Trophoblast cell (in vitro differentiated cells and primary cell): Measurements from ENCODE around the gene SUN1.

Source experiments
- DNase-seq, 2 donors: peaks; one replicate each; pipeline ENCODE4 v3.0.0-alpha.2; 2016
- H2AFZ ChIP-seq: 2 replicates; pipeline ENCODE4 v1.6.1; 2013; ENCODE audit warnings: low read length, moderate library complexity, mild to moderate bottlenecking; ENCODE audit not compliant: insufficient read depth, poor library complexity
- H2AK5ac ChIP-seq: 2 replicates; pipeline ENCODE4 v1.6.1; 2013; ENCODE audit warnings: mild to moderate bottlenecking, low read length
- H2BK120ac ChIP-seq: 2 replicates; pipeline ENCODE4 v1.6.1; 2013; ENCODE audit warnings: low read length, mild to moderate bottlenecking, moderate library complexity; ENCODE audit not compliant: insufficient read depth, poor library complexity
- H2BK12ac ChIP-seq: 2 replicates; pipeline ENCODE4 v1.6.1; 2013; ENCODE audit warnings: mild to moderate bottlenecking, low read length, moderate library complexity
- H2BK5ac ChIP-seq: 2 replicates; pipeline ENCODE4 v1.6.1; 2013; ENCODE audit warnings: low read length, low read depth, moderate library complexity, mild to moderate bottlenecking; ENCODE audit not compliant: poor library complexity
- H3K14ac ChIP-seq: 2 replicates; pipeline ENCODE4 v1.6.1; 2013; ENCODE audit warnings: mild to moderate bottlenecking, low read length
- H3K18ac ChIP-seq: 2 replicates; pipeline ENCODE4 v1.6.1; 2013; ENCODE audit warnings: mild to moderate bottlenecking, low read length
- H3K23ac ChIP-seq: 2 replicates; pipeline ENCODE4 v1.6.1; 2013; ENCODE audit warnings: low read length
- H3K27ac ChIP-seq: 2 replicates; pipeline ENCODE4 v1.5.1; 2013; ENCODE audit warnings: low read depth, mild to moderate bottlenecking, inconsistent platforms, low read length, moderate library complexity
- H3K27me3 ChIP-seq: 2 replicates; pipeline ENCODE4 v1.6.1; 2013; ENCODE audit warnings: inconsistent platforms, mild to moderate bottlenecking, low read length, moderate library complexity; ENCODE audit not compliant: insufficient read depth
- H3K36me3 ChIP-seq, 2 experiments: 1 replicate in 1 of 2; 2 replicates in 1 of 2; pipeline ENCODE4 v1.6.1; 2013; ENCODE audit warnings: low read length in 2 of 2, mild to moderate bottlenecking in 2 of 2, moderate library complexity in 1 of 2; ENCODE audit not compliant: insufficient read depth in 2 of 2, control insufficient read depth in 1 of 2
- H3K4ac ChIP-seq: 2 replicates; pipeline ENCODE4 v1.6.1; 2013; ENCODE audit warnings: low read depth, mild to moderate bottlenecking, low read length, moderate library complexity
- H3K4me1 ChIP-seq, 2 experiments: 1 replicate in 1 of 2; 2 replicates in 1 of 2; pipeline ENCODE4 v1.6.1; 2013; ENCODE audit warnings: low read length in 2 of 2, mild to moderate bottlenecking in 2 of 2, moderate library complexity in 1 of 2; ENCODE audit not compliant: insufficient read depth in 2 of 2, control insufficient read depth in 1 of 2
- H3K4me2 ChIP-seq: 2 replicates; pipeline ENCODE4 v1.6.1; 2013; ENCODE audit warnings: inconsistent platforms, mild to moderate bottlenecking, low read length, moderate library complexity
- H3K4me3 ChIP-seq: 2 replicates; pipeline ENCODE4 v1.5.1; 2013; ENCODE audit warnings: mild to moderate bottlenecking, low read depth, low read length, inconsistent platforms
- H3K79me1 ChIP-seq: one replicate; pipeline ENCODE4 v1.6.1; 2013; ENCODE audit warnings: low read length
- H3K79me2 ChIP-seq: 2 replicates; pipeline ENCODE4 v1.6.1; 2013; ENCODE audit warnings: low read length, mild to moderate bottlenecking; ENCODE audit not compliant: control insufficient read depth, insufficient read depth, poor library complexity
- H3K9ac ChIP-seq: 2 replicates; pipeline ENCODE4 v1.6.1; 2013; ENCODE audit warnings: mild to moderate bottlenecking, low read length
- H3K9me3 ChIP-seq: 2 replicates; pipeline ENCODE4 v1.6.1; 2013; ENCODE audit warnings: low read depth, mild to moderate bottlenecking, control low read depth, inconsistent platforms, low read length; ENCODE audit not compliant: insufficient read depth
- H4K12ac ChIP-seq: 2 replicates; pipeline ENCODE4 v1.6.1; 2013; ENCODE audit warnings: low read depth, mild to moderate bottlenecking, low read length, moderate library complexity
- H4K8ac ChIP-seq: 2 replicates; pipeline ENCODE4 v1.6.1; 2013; ENCODE audit warnings: low read depth, mild to moderate bottlenecking, low read length, moderate library complexity
- H4K91ac ChIP-seq: one replicate; pipeline ENCODE4 v1.6.1; 2013; ENCODE audit warnings: low read depth, mild to moderate bottlenecking, low read length, moderate library complexity
- WGBS: extraction: QIAGEN DNeasy Blood & Tissue Kit; methylation state at CpG from one replicate; pipeline ENCODE4 v1.1.7; 2013; ENCODE audit warnings: missing lambda C conversion rate; ENCODE audit not compliant: insufficient read length, insufficient coverage; ENCODE audit errors: extremely low coverage; 5-methylcytosine and 5-hydroxymethylcytosine counted together

The SUN1 gene

DNA sequence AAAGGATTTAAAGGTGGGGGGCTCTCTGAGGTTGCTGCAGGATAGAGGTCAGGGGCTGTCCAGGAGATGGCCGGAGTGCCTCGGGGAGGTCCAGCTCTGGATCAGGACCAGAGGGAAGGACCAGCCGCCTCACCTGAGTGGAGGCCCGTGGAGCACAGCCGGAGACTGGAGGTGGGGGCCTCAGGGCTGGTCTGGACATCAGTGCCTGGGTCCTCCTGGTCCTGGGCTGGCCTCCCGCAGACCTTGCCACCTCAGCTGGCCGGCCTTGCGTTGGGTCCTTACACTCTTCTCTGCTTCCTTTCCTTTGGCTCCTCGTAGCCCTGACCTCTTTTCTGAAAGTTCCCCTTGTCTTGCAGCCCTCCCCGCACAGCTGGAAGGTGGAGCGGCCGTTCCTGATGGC, 2.0 kb downstream of the SUN1 start:
- Histone ChIP-seq H3K4me1 (peaks cover 21 to 24% of the 10 kb centered on the region in 2 experiments), H3K4ac (no peak overlapping the region), H3K14ac (no peak overlapping the region), H3K27ac (no peak overlapping the region), H2AFZ (no peak overlapping the region), H3K36me3 (peaks cover 17 to 20% of the 10 kb centered on the region in 2 experiments), H3K4me2 (no peak overlapping the region), H4K8ac (no peak overlapping the region), H3K27me3 (no peaks in the 10 kb centered on the region), H3K9ac (no peak overlapping the region), H3K23ac (no peak overlapping the region), H2BK12ac (no peak overlapping the region), H3K9me3 (peaks cover 2% of the 10 kb centered on the region), H3K79me1 (peaks cover 2% of the 10 kb centered on the region), H2AK5ac (no peak overlapping the region), H2BK5ac (no peak overlapping the region), H3K79me2 (peaks cover 6% of the 10 kb centered on the region), H4K12ac (no peak overlapping the region), H2BK120ac (no peak overlapping the region), H3K4me3 (no peak overlapping the region), H3K18ac (peak overlapping the region; percentile 33), H4K91ac (no peak overlapping the region)
- DNase-seq: no peak
- no CpG with 5 or more reads among the region's 12 CpGs for WGBS

DNA sequence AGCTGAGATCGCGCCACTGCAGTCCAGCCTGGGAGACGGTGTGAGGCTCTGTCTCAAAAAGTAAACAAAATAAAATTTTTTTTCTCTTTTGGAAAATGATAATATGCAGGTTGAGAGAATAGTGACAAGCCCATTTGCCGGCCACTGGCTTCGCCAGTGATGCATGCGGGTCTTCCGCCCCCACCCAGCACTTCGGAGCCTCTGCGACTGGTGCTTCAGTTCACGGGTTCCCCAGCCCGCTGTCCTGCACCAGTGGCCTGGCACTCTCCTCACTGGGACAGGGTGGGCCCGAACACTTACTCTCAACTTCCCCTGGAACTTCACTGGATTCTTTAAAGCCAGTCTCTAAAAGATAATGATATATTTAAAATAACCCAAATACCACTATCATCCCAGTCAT, 2.7 kb downstream of the SUN1 start:
- H3K14ac ChIP-seq: no peak overlapping the region
- H2BK5ac ChIP-seq: no peak overlapping the region
- H3K9ac ChIP-seq: no peak overlapping the region
- H3K36me3 ChIP-seq: peaks cover 19 to 22% of the 10 kb centered on the region in 2 experiments
- no peak overlapping the region for H2AK5ac ChIP-seq
- WGBS: no CpG with 5 or more reads among the region's 12 CpGs
- H3K9me3 ChIP-seq: peaks cover 2% of the 10 kb centered on the region
- H2BK12ac ChIP-seq: no peak overlapping the region
- H3K27ac ChIP-seq: no peak overlapping the region
- H3K4me2 ChIP-seq: no peak overlapping the region
- H4K91ac ChIP-seq: no peak overlapping the region
- no peak overlapping the region for H3K4ac ChIP-seq
- no peak overlapping the region for H3K18ac ChIP-seq
- H3K4me1 ChIP-seq: peaks cover 21 to 24% of the 10 kb centered on the region in 2 experiments
- no peak overlapping the region for H3K4me3 ChIP-seq
- H3K27me3 ChIP-seq: no peaks in the 10 kb centered on the region
- H2BK120ac ChIP-seq: no peak overlapping the region
- DNase-seq: no peak
- H2AFZ ChIP-seq: no peak overlapping the region
- H4K8ac ChIP-seq: no peak overlapping the region
- peaks cover 6% of the 10 kb centered on the region for H3K79me2 ChIP-seq
- peaks cover 2% of the 10 kb centered on the region for H3K79me1 ChIP-seq
- H3K23ac ChIP-seq: no peak overlapping the region
- H4K12ac ChIP-seq: no peak overlapping the region

DNA sequence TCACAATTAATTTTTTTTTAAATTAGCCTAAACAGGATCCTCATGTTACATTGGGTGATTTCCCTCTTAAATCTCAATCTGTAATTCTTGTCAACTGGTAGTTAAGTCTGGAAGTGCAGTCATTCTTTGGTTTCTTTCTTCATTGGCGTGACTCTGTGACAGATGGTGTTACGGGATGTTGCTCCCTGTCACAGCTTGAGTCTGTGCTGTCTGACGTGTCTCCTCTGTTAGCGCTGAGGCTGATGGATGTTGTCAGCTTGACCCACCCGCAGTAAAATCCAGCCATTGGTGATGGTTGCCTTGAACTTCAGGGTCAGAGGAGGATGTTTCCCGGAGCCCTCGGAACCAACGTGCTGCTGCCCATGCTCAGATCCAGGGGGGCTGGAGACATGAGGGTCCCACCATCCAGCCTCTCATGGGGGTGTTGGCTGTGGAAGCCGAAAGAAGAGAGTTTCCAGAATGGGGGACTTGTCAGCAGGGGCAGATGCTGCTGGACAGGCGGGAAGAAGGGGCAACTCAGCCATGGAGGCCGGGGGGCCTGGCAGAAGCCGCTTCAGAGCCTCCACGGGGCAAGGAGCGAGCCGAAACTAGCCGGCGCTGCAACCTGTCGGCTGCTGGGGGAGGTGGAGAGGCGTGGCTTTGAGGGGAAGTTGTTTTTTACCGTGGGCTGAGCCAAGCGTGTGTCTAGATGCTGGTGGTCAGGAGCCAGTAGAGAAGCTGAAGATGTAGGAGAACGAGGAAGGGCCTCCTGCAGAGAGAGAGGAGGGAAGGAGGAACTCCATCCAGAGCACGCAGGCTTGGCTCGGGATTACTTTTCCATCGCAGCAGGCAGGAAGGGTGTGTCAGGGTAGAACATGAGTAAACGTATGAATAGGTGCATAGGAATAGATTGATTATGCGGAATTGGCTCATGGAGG, 3.5 kb downstream of the SUN1 start:
- Histone ChIP-seq H3K18ac (peak overlapping the region; percentile 34), H3K9me3 (peaks cover 2% of the 10 kb centered on the region)
- no CpG with 5 or more reads among the region's 27 CpGs for WGBS

DNA sequence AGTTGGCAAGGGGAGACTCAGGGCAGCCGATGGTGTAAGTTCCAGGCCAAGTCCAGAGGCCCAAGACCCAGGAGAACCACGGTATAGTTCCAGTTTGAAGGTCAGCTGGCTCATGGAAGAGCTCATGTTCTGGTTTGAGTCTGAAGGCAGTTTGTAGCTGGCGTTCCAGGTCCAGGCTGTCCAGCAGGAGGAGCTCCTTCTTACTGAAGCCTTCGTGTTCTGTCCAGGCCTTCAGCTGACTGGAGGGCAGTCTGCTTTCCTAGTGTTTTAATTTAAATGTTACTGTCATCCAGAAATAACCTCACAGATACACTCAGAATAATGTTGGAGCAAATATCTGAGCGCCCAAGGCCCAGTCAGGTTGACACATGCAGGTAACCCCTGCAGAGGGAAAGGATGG, 4.2 kb downstream of the SUN1 start:
- Histone ChIP-seq H3K36me3 (peaks cover 22 to 26% of the 10 kb centered on the region in 2 experiments), H4K91ac (no peak overlapping the region), H2BK12ac (no peak overlapping the region), H3K9ac (no peak overlapping the region), H3K4ac (no peak overlapping the region), H3K79me1 (peaks cover 2% of the 10 kb centered on the region), H3K79me2 (peaks cover 3% of the 10 kb centered on the region), H3K27ac (no peak overlapping the region), H2BK120ac (no peak overlapping the region), H3K4me3 (no peak overlapping the region), H2AFZ (no peak overlapping the region), H2BK5ac (no peak overlapping the region), H3K9me3 (peaks cover 2% of the 10 kb centered on the region), H3K27me3 (no peaks in the 10 kb centered on the region), H3K23ac (no peak overlapping the region), H2AK5ac (no peak overlapping the region), H4K8ac (no peak overlapping the region), H3K18ac (no peak overlapping the region), H4K12ac (no peak overlapping the region), H3K4me2 (no peak overlapping the region), H3K14ac (no peak overlapping the region), H3K4me1 (peaks cover 14 to 17% of the 10 kb centered on the region in 2 experiments)
- no CpG with 5 or more reads among the region's 5 CpGs for WGBS
- peak in 1 of 2 donors; percentile 34 for DNase-seq

More for the DNA sequence above, 3.5 kb downstream of the SUN1 start:
- Histone ChIP-seq H3K79me1 (peaks cover 2% of the 10 kb centered on the region), H3K23ac (no peak overlapping the region), H3K27ac (no peak overlapping the region), H3K4me1 (peaks cover 17 to 21% of the 10 kb centered on the region in 2 experiments), H3K27me3 (no peaks in the 10 kb centered on the region), H3K9ac (no peak overlapping the region), H3K14ac (no peak overlapping the region), H2BK12ac (no peak overlapping the region), H3K36me3 (peaks cover 22 to 26% of the 10 kb centered on the region in 2 experiments), H2BK5ac (no peak overlapping the region), H3K4me3 (no peak overlapping the region), H2AK5ac (no peak overlapping the region), H3K4me2 (no peak overlapping the region), H4K12ac (no peak overlapping the region), H3K79me2 (peaks cover 4% of the 10 kb centered on the region), H2AFZ (no peak overlapping the region), H4K8ac (no peak overlapping the region), H2BK120ac (no peak overlapping the region), H4K91ac (no peak overlapping the region), H3K4ac (no peak overlapping the region)
- DNase-seq: no peak
